Germinal center (tissue), 1 donor: Measurements from ENCODE around the gene ZNF718.
A peak's percentile ranks its signal among the peaks of the same experiment; 100 is the strongest.
"Not testable (repeated sequence)": the region's sequence is repeated elsewhere in the genome, so short reads cannot be mapped to it uniquely, and the experiment has no call there.

Experiments
- DNase-seq: peaks from one replicate; pipeline ENCODE4 v3.0.0; 2012; ENCODE audit warnings: mixed read lengths, low spot score

Gene ZNF718

DNA sequence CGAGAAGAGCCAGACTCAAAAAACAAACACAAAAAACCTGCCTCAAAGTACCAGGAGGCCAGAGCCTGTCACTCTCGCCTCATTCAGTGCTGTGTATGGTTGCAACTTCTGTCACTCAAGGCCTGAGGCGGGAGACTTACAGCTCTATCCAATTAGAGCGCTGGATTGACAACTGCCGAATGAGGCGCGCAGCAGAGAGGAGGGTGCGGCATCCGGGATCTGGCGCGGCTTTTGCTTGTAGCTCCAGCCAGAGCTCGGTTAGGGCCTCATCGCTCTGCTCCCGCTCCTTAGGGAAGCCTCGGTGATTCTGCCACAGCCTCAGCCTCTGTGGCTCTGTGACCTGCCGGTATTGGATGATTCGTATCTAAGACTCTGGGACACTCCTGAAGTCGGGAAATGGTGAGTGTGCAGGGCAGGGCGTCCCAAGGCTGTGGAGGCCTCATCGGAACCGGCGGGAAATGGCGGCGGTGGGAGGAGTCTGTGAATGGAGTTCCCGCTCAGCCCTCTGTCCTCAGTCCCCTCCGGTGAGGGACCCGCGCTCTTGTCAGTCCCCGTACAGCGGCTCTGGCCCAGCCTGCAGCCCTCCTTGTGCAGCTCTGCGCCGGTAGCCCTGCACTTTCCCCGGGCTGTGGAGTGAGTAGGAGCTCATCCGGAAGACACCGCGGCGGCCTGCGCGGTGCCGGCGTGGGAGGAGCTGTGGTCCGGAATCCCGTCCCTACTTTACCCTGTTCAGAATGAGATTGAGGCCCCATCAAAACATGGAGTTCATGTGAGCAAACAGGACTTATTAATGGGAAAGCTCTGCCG is at the start of gene ZNF718:
ZNF718 (plus strand) TSS at position 227 of the 807 bp plus-strand sequence; CDS start at position 397, 170 bp downstream.
- DNase-seq, result peak; percentile 94

GRCh38 chr4:85951-86350 is 38.4 kb upstream of the ZNF718 start:
- no peak for DNase-seq

DNA sequence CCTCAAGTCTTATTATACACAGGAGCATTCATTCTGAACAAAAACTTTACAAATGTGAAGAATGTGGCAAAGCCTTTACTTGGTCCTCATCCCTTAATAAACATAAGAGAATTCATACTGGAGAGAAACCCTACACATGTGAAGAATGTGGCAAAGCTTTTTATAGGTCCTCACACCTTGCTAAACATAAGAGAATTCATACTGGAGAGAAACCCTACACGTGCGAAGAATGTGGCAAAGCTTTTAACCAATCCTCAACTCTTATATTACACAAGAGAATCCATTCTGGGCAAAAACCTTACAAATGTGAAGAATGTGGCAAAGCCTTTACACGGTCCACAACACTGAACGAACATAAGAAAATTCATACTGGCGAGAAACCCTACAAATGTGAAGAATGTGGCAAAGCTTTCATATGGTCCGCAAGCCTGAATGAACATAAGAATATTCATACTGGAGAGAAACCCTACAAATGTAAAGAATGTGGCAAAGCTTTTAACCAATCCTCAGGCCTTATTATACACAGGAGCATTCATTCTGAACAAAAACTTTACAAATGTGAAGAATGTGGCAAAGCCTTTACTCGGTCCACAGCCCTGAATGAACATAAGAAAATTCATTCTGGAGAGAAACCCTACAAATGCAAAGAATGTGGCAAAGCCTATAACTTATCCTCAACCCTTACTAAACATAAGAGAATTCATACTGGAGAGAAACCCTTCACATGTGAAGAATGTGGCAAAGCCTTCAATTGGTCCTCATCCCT is 37.6 kb upstream of the ZNF718 start:
- DNase-seq, result not testable (repeated sequence)

- no peak for DNase-seq
Measured at GRCh38 chr4:98386-98785, 25.9 kb upstream of the ZNF718 start.

GRCh38 chr4:99863-100262 is 24.4 kb upstream of the ZNF718 start:
- DNase-seq, result no peak

DNA sequence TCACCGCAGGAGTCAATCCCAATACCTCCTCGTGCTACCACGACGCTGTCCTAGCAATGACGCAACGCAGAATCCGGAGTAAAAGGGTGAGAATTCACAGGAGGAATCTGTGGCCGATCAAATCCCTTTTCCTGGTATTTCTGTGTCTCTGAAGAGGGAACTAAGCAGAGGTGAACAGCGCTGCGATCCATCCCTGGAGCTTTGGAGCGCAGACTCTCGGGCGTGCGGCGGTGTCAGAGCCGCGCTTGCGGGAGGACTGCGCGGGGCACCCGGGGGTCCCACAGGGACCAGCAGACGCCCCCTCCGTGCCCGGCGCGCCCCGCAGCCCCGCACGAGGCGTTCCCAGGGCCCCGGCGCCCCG is 17.2 kb upstream of the ZNF718 start:
- DNase-seq, result no peak

- no peak for DNase-seq
Measured at GRCh38 chr4:107444-108429, 16.6 kb upstream of the ZNF718 start.

GRCh38 chr4:112771-113170 is 11.5 kb upstream of the ZNF718 start:
- no peak for DNase-seq

DNA sequence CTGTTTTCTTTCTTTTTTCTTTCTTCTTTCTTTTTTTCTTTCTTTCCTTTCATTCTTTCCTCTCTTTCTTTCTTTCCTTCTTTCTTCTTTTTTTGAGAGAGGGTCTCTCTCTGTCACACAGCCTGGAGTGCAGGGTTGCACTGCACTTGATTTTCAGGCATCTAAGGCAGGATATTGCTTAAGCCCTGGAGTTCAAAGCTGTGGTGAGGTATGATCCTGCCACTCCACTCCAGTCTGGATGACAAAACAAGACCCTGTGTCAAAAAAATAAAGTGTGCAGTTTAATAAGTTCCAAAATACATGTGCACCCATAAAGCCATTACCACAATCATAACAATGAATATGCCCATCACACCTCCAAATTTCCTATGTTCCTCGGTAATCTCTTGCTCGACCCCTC is 10.6 kb upstream of the ZNF718 start:
- no peak for DNase-seq

DNA sequence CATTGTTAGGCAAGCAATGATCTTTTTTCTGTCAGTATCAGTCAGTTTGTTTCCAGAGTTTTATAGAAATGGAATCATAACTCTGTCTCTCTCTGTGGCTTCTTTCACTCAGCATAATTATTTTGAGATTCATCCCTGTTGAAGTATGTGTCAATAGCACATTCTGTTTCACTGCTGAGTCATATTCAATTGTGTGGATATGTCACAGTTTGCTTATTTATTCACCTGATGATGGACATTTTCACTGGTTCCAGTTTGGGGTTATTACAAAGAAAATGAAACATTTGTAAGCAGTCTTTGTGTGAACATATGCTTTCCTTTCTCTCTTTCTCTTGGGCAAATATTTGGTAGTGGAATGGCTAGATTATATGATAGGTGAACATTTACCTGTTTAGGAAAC is 10.2 kb upstream of the ZNF718 start:
- no peak for DNase-seq

DNA sequence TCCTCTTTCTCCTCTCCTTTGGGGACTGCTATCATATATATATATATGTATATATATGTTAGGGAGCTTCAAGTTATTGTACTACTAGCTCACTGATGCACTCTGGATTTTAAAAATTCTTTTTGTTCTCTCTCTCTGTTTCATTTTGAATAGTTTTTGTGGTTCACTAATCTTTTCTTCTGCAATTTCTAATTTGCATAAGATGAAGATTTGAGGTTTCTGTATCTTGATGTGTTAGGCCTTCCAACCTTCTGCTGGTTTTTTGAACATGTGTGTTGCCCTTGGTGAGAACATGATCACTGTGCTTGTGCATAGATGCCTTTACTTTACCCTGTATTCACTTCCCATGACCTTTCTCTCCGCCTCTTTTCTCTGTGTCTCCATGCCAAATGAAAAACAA is 7.8 kb upstream of the ZNF718 start:
- DNase-seq, result peak; percentile 26

- DNase-seq, result no peak
Measured at GRCh38 chr4:120616-121015, 3.7 kb upstream of the ZNF718 start.

GRCh38 chr4:121408-122084 is 2.8 kb upstream of the ZNF718 start:
- DNase-seq, result peak; percentile 18

GRCh38 chr4:123922-124274 is 403 bp upstream of the ZNF718 start:
- not testable (repeated sequence) for DNase-seq

- peak; percentile 13 for DNase-seq
Measured at GRCh38 chr4:125091-125771, 930 bp downstream of the ZNF718 start.

- no peak for DNase-seq
Measured at GRCh38 chr4:125833-126232, 1.5 kb downstream of the ZNF718 start.

DNA sequence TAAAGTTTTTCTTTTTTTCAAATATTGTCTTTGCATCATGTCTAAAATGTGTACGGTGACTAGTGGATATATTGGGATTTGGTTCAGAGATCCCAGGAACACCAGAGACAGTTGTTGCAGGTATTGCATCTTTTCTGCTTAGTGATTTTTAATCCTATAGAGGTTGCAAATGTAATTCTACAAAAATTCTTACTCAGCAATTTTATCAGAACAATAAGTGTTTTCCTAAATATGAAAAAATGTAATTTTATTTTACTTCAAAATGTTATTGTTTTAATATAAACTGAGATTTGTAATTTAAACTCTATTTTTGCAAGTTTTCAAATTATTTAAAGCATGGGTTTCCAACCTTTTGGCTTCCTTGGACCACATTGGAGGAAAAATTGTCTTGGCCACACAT is 8.2 kb downstream of the ZNF718 start:
- DNase-seq, result no peak

DNA sequence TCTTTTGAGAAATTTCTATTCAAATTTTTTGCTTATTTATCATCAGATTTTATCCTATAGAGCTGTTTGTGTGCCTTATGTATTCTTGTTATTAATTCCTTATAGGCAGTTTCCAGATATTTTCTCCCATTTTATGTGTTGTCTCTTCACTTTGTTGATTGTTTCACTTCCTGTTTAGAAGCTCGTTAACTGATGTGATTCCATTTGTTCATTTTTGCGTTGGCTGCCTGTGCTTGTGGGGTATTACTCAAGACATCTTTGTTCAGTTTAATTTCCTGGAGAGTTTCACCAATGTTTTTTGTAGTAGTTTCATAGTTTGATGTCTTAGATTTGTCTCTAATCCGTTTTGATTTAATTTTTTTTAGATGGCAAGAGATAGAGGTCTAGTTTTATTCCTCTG is 14.6 kb downstream of the ZNF718 start:
- DNase-seq, result no peak

DNA sequence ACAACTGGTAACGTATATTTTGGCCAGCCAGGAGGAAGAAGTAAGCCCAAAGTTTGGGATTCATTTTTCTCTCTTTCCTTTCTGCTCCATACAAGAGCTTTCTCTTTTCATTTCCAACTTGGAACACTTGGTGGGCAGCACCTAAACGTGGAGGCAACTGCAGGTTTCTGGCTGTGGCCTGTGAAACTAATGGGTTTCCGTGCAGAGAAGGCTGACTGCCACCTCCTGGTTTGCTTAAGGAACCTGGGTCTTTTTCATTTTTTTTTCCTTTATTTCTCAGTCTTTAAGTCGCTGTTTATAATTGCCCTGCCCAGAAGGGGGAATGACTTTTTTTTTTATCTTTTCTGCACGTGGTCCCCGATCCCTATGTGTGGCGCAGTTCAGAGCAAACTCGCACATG is 15.4 kb downstream of the ZNF718 start:
- no peak for DNase-seq

GRCh38 chr4:146621-147020 is 22.3 kb downstream of the ZNF718 start:
- no peak for DNase-seq

DNA sequence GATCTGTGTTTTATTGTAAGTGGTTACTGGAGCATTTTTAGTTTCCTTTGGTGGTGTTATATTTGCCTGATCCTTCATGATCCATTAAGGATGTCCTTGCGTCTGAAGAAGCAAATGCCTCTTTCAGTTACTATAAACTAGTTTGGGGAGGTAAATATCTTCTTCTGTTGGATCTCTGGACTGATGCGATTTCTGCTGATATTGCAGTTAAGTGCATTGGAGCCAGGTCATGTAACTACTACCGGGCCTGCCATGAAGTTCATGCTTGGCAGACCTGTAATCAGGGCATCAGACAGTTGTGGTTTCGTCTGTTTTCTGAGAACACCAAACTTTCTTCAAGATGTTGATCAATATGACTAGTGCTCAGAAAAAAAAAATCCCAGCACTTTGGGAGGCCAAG is 22.9 kb downstream of the ZNF718 start:
- DNase-seq, result no peak
